ENCODE results near the gene MACF1.
"Not testable (repeated sequence)": the region's sequence is repeated elsewhere in the genome, so short reads cannot be mapped to it uniquely, and the experiment has no call there.

MACF1 gene

GRCh38 chr1:39426346-39426745 lies 221.9 kb downstream of the MACF1 start:
- DNase-seq, result no peak

- no peak for DNase-seq
These were observed 222.9 kb downstream of the MACF1 start for GRCh38 chr1:39427374-39427773.

GRCh38 chr1:39427912-39428311 lies 223.4 kb downstream of the MACF1 start:
- no peak for DNase-seq

GRCh38 chr1:39431927-39432326 lies 227.4 kb downstream of the MACF1 start:
- DNase-seq, result no peak

- no peak for DNase-seq
These were observed 230.4 kb downstream of the MACF1 start for GRCh38 chr1:39434797-39435395.

DNA sequence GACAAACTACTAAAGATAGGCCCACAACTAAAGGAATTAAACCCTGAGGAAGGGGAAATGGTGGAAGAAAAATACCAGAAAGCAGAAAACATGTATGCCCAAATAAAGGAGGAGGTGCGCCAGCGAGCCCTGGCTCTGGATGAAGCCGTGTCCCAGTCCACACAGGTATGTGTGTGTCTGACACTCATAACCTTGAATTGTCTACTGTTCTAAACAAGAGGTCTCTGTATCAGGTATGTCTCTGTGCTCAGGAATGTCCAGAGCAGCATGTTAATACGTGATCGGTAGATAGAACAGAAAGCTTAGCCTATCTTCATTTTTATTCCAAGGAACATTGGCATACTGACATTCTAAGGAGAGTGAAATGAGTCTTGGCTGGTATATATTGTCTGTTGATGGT lies 231.1 kb downstream of the MACF1 start:
- DNase-seq, result no peak

GRCh38 chr1:39436842-39437241 lies 232.3 kb downstream of the MACF1 start:
- no peak for DNase-seq

GRCh38 chr1:39438042-39438441 lies 233.5 kb downstream of the MACF1 start:
- no peak for DNase-seq

GRCh38 chr1:39440856-39441255 lies 236.4 kb downstream of the MACF1 start:
- DNase-seq, result no peak

- DNase-seq, result no peak
These were observed 237.3 kb downstream of the MACF1 start for GRCh38 chr1:39441797-39442196.

GRCh38 chr1:39445573-39445972 lies 241.1 kb downstream of the MACF1 start:
- no peak for DNase-seq

DNA sequence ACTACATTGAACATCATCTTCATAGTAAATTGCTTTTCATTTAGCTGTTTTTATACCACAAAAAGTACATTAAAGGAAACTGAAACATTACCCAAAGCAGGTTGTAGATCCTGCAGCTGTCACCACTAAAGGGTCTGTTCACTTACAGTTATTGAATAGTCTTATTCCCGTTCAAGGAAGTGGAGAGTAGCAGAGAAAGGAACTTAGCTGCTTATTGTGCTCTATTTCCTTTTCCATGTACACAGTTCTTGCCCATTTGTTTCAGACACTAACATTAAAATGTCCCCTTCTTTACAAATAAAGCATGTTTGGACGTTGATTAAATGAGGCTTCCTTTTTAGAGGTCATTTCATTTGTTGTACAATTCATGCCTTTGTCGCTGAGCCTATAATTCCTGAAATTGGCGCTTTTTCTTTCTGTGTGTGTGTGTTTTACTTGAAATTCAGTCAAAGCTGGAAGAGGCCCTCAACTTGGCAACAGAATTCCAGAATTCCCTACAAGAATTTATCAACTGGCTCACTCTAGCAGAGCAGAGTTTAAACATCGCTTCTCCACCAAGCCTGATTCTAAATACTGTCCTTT lies 242.6 kb downstream of the MACF1 start:
- no peak for DNase-seq

GRCh38 chr1:39450041-39450440 lies 245.5 kb downstream of the MACF1 start:
- DNase-seq, result not testable (repeated sequence)

GRCh38 chr1:39450956-39451606 lies 246.6 kb downstream of the MACF1 start:
- no peak for DNase-seq

GRCh38 chr1:39452081-39452480 lies 247.6 kb downstream of the MACF1 start:
- no peak for DNase-seq

- DNase-seq, result no peak
These were observed 248.0 kb downstream of the MACF1 start for GRCh38 chr1:39452540-39452939.

GRCh38 chr1:39453603-39454002 lies 249.1 kb downstream of the MACF1 start:
- no peak for DNase-seq

GRCh38 chr1:39458991-39459390 lies 254.5 kb downstream of the MACF1 start:
- no peak for DNase-seq

GRCh38 chr1:39462074-39462473 lies 257.6 kb downstream of the MACF1 start:
- DNase-seq, result no peak

GRCh38 chr1:39466413-39467107 lies 262.1 kb downstream of the MACF1 start:
- DNase-seq, result no peak

- not testable (repeated sequence) for DNase-seq
These were observed 262.7 kb downstream of the MACF1 start for GRCh38 chr1:39467108-39467720.

- no peak for DNase-seq
These were observed 264.7 kb downstream of the MACF1 start for GRCh38 chr1:39469150-39469549.

- DNase-seq, result no peak
These were observed 265.5 kb downstream of the MACF1 start for GRCh38 chr1:39470040-39470439.

DNA sequence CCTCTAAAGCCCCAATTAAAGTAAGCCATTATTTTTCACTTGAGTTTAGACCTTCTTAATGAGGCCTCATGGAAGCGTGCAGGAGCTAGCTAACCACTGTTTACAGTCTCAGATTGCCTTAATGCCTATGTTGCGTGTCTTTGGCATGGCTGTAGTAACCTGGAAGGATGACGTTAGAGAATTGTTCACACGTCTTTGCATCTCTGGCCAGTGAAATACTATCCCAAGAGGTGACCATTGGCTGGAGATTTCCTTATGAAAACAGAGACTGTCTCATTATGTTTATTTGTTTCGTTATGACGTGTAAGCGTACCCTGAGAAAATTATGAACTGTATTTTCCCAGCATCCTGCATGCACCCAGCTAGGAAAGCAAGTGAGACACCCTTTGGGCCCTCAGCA lies 268.3 kb downstream of the MACF1 start:
- DNase-seq, result no peak
